Activated CD8-positive, alpha-beta T cell treated with anti-CD3 and anti-CD28 coated beads for 36 hours (primary cell): ENCODE data around the gene PTGR2. TPM values are rescaled to one million over a fixed set of nuclear protein-coding genes. Genes with fewer than 3 reads are reported as not detected.
"Not testable (repeated sequence)": the region's sequence is repeated elsewhere in the genome, so short reads cannot be mapped to it uniquely, and the experiment has no call there.

ENCODE experiments used
- ATAC-seq: fragments of 200-7000 bp; cut with Tn5 transposase; one replicate; pipeline ENCODE4 v1.10.0; 2021; ENCODE audit warnings: mild to moderate bottlenecking, moderate library complexity
- CTCF ChIA-PET: fragments of 350-600 bp; sonication (Branson Sonifier 250); formaldehyde crosslinking; loops from one replicate; lab custom pipeline; 2021; ENCODE audit warnings: antibody characterized with exemption; lab: Charles Lee
- POLR2A ChIA-PET: fragments of 350-600 bp; sonication (Branson Sonifier 250); formaldehyde crosslinking; loops from one replicate; lab custom pipeline; 2021; ENCODE audit warnings: antibody characterized with exemption; lab: Charles Lee
- DNase-seq: peaks from one replicate; pipeline ENCODE4 v3.0.0-alpha.2; 2020
- H3K27ac Mint-ChIP-seq: one replicate; pipeline ENCODE4 v1.8.0; 2021; ENCODE audit warnings: mild to moderate bottlenecking, mixed read lengths
- H3K27me3 Mint-ChIP-seq: one replicate; pipeline ENCODE4 v1.8.0; 2021; ENCODE audit warnings: mixed read lengths
- H3K36me3 Mint-ChIP-seq: one replicate; pipeline ENCODE4 v1.8.0; 2021; ENCODE audit warnings: low read depth, mixed read lengths
- H3K4me1 Mint-ChIP-seq: one replicate; pipeline ENCODE4 v1.8.0; 2021; ENCODE audit warnings: low read depth, mixed read lengths
- H3K4me3 Mint-ChIP-seq: one replicate; pipeline ENCODE4 v1.8.0; 2021; ENCODE audit warnings: mild to moderate bottlenecking, moderate library complexity, mixed read lengths
- H3K9me3 Mint-ChIP-seq: one replicate; pipeline ENCODE4 v1.8.0; 2021; ENCODE audit warnings: mixed read lengths
- CTCF ChIP-seq: fragments of 200-600 bp; IDR thresholded peaks from one replicate; pipeline ENCODE4 v1.8.0; 2022; ENCODE audit warnings: antibody characterized with exemption, mild to moderate bottlenecking
- intact Hi-C: fragments of 100-400 bp; cut with micrococcal nuclease; formaldehyde crosslinking; loops from one replicate; pipeline ENCODE4 v1.10.0; 2022
- total RNA-seq, 2 experiments: library from RNA; stranded (reverse); gene quantifications; one replicate each; pipeline ENCODE4 v1.2.3, GENCODE V29; 2021

PTGR2 gene
- total RNA-seq, 2 experiments from 2014 or later: 10.6 to 11.0 TPM

- Mint-ChIP-seq H3K27ac (no peak overlapping the region), H3K9me3 (no peaks in the 10 kb centered on the region), H3K4me3 (no peak overlapping the region), H3K27me3 (no peaks in the 10 kb centered on the region), H3K4me1 (no peaks in the 10 kb centered on the region), H3K36me3 (no peaks in the 10 kb centered on the region)
- CTCF ChIA-PET: interaction anchor here (0.8 kb wide), 1 partner anchor 9 kb away, joined by 4 read pairs; no protein-coding TSS in a partner anchor
- DNase-seq (no peak), ATAC-seq (no peak)
- TF ChIP-seq CTCF: no peak
- intact Hi-C loops: no loop called here
- POLR2A ChIA-PET: no interaction called here
Measured at GRCh38 chr14:73865534-73866113, 14.0 kb downstream of the PTGR2 start.

- H3K9me3 Mint-ChIP-seq, DNase-seq, H3K27ac Mint-ChIP-seq, ATAC-seq, H3K36me3 Mint-ChIP-seq, intact Hi-C loops, H3K27me3 Mint-ChIP-seq, H3K4me3 Mint-ChIP-seq, H3K4me1 Mint-ChIP-seq: not testable (repeated sequence)
- ChIA-PET CTCF (interaction anchor here (3.6 kb wide), 1 partner anchor 141 kb away, joined by 21 read pairs; no protein-coding TSS in a partner anchor), POLR2A (interaction anchor here (0.6 to 1.9 kb wide), 6 partner anchors 16 to 989 kb away, joined by 3 to 8 read pairs (median 4); partner anchors contain the start of gene ZNF410)
Measured at GRCh38 chr14:73869754-73870153, 18.1 kb downstream of the PTGR2 start.

GRCh38 chr14:73870525-73871235, 19.0 kb downstream of the PTGR2 start:
- Mint-ChIP-seq H3K9me3 (no peaks in the 10 kb centered on the region), H3K27ac (no peak overlapping the region), H3K36me3 (peaks cover 4% of the 10 kb centered on the region), H3K27me3 (no peaks in the 10 kb centered on the region), H3K4me1 (no peaks in the 10 kb centered on the region), H3K4me3 (no peak overlapping the region)
- TF ChIP-seq CTCF: no peak
- CTCF ChIA-PET: interaction anchor here (3.6 kb wide), 1 partner anchor 142 kb away, joined by 21 read pairs; no protein-coding TSS in a partner anchor
- intact Hi-C loops: no loop called here
- no peak for DNase-seq
- POLR2A ChIA-PET: interaction anchor here (0.5 to 1.9 kb wide), 6 partner anchors 15 to 990 kb away, joined by 3 to 8 read pairs (median 4); partner anchors contain the start of gene ZNF410
- no peak for ATAC-seq

GRCh38 chr14:73873660-73874059, 22.0 kb downstream of the PTGR2 start:
- Mint-ChIP-seq H3K36me3 (peaks cover 4% of the 10 kb centered on the region), H3K4me3 (no peak overlapping the region), H3K27ac (no peak overlapping the region), H3K4me1 (no peaks in the 10 kb centered on the region), H3K9me3 (no peaks in the 10 kb centered on the region), H3K27me3 (no peaks in the 10 kb centered on the region)
- ChIA-PET CTCF (no interaction called here), POLR2A (no interaction called here)
- DNase-seq: no peak
- no peak for TF ChIP-seq CTCF
- intact Hi-C loops: no loop called here
- ATAC-seq: no peak

- ChIA-PET CTCF (interaction anchor here (1.3 kb wide), 1 partner anchor 149 kb away, joined by 6 read pairs; no protein-coding TSS in a partner anchor), POLR2A (no interaction called here)
- H3K27ac Mint-ChIP-seq: no peak overlapping the region
- intact Hi-C loops: no loop called here
- no peak for TF ChIP-seq CTCF
- H3K4me3 Mint-ChIP-seq: no peak overlapping the region
- peaks cover 4% of the 10 kb centered on the region for H3K36me3 Mint-ChIP-seq
- DNase-seq: no peak
- H3K9me3 Mint-ChIP-seq: no peaks in the 10 kb centered on the region
- peaks cover 4% of the 10 kb centered on the region for H3K4me1 Mint-ChIP-seq
- no peak for ATAC-seq
- H3K27me3 Mint-ChIP-seq: no peaks in the 10 kb centered on the region
Measured at GRCh38 chr14:73877790-73878189, 26.2 kb downstream of the PTGR2 start.
